Nephron progenitor cell (in vitro differentiated cells): ENCODE measurements around the gene SLC29A3.

Experiments used
- DNase-seq: peaks from one replicate; pipeline ENCODE4 v3.0.0; 2021
- H3K27ac Mint-ChIP-seq: 2 replicates; pipeline ENCODE4 v1.8.0; 2021; ENCODE audit warnings: mild to moderate bottlenecking, moderate library complexity, mixed read lengths
- H3K27me3 Mint-ChIP-seq: 2 replicates; pipeline ENCODE4 v1.8.0; 2021; ENCODE audit warnings: mild to moderate bottlenecking, low read depth, mixed read lengths; ENCODE audit not compliant: poor library complexity
- H3K36me3 Mint-ChIP-seq: 2 replicates; pipeline ENCODE4 v1.8.0; 2021; ENCODE audit warnings: low read depth, mixed read lengths
- H3K4me1 Mint-ChIP-seq: 2 replicates; pipeline ENCODE4 v1.8.0; 2021; ENCODE audit warnings: mixed read lengths
- H3K4me3 Mint-ChIP-seq: 2 replicates; pipeline ENCODE4 v1.8.0; 2021; ENCODE audit warnings: mild to moderate bottlenecking, moderate library complexity, mixed read lengths
- H3K9me3 Mint-ChIP-seq: 2 replicates; pipeline ENCODE4 v1.8.0; 2021; ENCODE audit warnings: mild to moderate bottlenecking, moderate library complexity, mixed read lengths
- TF ChIP-seq, protein P1 (sequence below): fragments of 200-600 bp; sonication (generic); IDR thresholded peaks from 2 replicates; pipeline ENCODE4 v1.5.0; 2021; ENCODE audit warnings: antibody characterized with exemption

Gene SLC29A3

DNA sequence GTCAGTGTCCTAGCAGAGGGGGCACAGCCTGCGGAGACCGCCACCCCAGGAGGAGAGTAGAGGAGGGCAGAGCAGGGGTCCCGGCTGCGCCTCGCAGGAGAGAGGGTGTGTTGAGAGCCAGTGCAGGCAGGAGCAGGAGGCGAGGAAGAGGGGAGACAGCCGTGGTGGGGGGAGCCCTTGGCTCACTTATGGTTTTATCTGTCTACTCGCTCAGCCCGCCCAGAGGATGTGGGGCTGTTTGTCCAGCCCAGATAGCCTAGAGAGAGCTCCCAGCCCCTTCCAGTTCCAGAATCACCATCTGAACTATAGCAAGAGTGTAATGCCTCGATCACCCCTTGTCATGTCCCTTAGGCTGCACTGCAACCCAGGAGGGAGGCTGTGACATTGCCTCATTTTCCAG is 26.6 kb downstream of the SLC29A3 start:
- TF ChIP-seq, protein P1, sequence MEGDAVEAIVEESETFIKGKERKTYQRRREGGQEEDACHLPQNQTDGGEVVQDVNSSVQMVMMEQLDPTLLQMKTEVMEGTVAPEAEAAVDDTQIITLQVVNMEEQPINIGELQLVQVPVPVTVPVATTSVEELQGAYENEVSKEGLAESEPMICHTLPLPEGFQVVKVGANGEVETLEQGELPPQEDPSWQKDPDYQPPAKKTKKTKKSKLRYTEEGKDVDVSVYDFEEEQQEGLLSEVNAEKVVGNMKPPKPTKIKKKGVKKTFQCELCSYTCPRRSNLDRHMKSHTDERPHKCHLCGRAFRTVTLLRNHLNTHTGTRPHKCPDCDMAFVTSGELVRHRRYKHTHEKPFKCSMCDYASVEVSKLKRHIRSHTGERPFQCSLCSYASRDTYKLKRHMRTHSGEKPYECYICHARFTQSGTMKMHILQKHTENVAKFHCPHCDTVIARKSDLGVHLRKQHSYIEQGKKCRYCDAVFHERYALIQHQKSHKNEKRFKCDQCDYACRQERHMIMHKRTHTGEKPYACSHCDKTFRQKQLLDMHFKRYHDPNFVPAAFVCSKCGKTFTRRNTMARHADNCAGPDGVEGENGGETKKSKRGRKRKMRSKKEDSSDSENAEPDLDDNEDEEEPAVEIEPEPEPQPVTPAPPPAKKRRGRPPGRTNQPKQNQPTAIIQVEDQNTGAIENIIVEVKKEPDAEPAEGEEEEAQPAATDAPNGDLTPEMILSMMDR = no peak
- peak overlapping the region; percentile 77 for H3K27ac Mint-ChIP-seq
- H3K4me1 Mint-ChIP-seq = peaks cover 50% of the 10 kb centered on the region
- H3K4me3 Mint-ChIP-seq = no peak overlapping the region
- DNase-seq = no peak
- H3K9me3 Mint-ChIP-seq = no peaks in the 10 kb centered on the region
- peaks cover 3% of the 10 kb centered on the region for H3K36me3 Mint-ChIP-seq
- H3K27me3 Mint-ChIP-seq = no peaks in the 10 kb centered on the region

DNA sequence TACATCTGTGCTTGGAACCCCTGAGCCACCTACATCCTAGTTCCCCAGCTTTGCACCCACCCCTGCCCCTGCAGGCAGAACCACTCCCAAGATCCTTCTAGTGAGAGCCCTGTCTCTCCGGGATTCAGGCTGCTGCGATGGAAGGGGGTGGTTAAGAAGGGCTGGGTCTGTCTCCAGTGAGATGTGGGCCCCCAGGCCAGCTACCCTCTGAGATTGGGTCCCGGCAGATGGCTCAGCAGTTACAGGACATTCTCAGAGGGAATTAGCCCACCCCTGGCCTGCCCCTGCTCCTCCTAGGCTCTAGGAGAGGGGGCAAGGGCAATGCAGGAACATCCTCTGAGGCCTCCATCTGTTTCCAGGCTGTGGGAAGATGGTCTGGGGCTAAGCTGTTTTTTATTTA is 27.7 kb downstream of the SLC29A3 start:
- H3K36me3 Mint-ChIP-seq = peaks cover 3% of the 10 kb centered on the region
- H3K27ac Mint-ChIP-seq = no peak overlapping the region
- H3K4me1 Mint-ChIP-seq = peaks cover 45% of the 10 kb centered on the region

DNA sequence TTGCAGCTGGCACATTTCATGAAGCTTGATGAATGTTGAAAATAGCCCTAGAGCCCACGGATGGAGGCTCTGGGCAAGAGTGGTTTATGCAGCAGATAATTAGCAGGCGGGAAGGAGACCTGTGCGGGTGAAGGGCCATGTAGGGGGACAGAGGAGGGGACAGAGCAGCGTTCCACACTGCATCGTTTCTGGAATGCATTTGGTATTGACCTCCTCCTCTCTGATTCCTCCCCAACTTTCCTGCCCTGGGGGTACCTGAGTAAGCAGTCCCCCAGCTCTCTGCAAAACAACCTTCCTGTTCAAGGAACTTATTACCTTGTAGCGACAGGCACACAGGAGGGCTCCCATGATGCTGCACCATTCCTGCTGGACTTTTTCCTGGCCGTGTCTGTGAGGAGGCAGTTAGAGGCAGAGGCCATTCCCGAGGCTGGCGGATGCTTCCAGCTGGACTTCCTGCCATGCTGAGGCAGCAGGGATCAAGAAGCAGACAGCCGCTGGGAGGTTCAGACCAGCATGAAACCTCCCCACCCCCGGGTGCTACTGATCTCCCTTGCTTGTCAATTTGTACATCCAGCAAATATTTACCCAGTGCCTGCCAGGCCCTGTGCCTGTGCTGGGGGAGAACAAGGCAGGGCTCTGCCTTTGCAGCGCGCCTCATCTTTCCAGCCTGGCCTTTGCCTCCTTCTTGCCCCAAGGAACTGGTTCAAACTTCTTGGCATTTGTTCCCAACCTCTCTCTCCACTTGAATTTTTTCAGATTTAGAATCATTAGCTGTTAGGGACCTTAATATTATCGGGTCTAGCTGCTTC is 28.7 kb downstream of the SLC29A3 start:
- no peaks in the 10 kb centered on the region for H3K9me3 Mint-ChIP-seq
- H3K4me3 Mint-ChIP-seq = no peak overlapping the region
- peaks cover 34% of the 10 kb centered on the region for H3K4me1 Mint-ChIP-seq
- TF ChIP-seq, protein P1 = no peak
- H3K27me3 Mint-ChIP-seq = peaks cover 3% of the 10 kb centered on the region
- no peak for DNase-seq
- H3K27ac Mint-ChIP-seq = no peak overlapping the region
- H3K36me3 Mint-ChIP-seq = peaks cover 3% of the 10 kb centered on the region

More for the DNA sequence above, 27.7 kb downstream of the SLC29A3 start:
- H3K27me3 Mint-ChIP-seq = no peaks in the 10 kb centered on the region
- DNase-seq = no peak
- TF ChIP-seq, protein P1 = no peak
- H3K4me3 Mint-ChIP-seq = no peak overlapping the region
- no peaks in the 10 kb centered on the region for H3K9me3 Mint-ChIP-seq

DNA sequence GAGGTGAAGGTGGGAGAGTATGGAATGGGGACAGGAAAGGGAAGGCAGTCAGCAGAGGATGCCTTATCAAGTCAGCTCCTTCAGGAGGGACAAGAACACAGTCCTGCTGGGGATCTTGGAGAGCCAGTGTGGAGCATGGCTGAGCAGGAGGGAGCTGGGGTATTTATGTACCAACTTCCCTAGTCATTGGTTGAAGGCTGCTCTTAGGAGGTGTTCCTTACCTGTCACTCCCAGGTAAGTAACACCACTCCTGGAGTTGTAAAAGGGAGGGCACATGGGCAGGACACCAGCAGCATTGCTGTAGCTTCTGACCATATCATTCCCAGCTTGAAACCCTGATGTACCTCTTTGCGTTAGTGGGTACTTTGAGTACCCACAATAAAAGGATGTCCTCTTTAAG is 29.8 kb downstream of the SLC29A3 start:
- Mint-ChIP-seq H3K27ac (no peak overlapping the region), H3K4me1 (peaks cover 34% of the 10 kb centered on the region), H3K36me3 (peaks cover 3% of the 10 kb centered on the region), H3K4me3 (no peak overlapping the region), H3K9me3 (no peaks in the 10 kb centered on the region), H3K27me3 (peaks cover 7% of the 10 kb centered on the region)
- DNase-seq = no peak
- TF ChIP-seq, protein P1 = no peak

DNA sequence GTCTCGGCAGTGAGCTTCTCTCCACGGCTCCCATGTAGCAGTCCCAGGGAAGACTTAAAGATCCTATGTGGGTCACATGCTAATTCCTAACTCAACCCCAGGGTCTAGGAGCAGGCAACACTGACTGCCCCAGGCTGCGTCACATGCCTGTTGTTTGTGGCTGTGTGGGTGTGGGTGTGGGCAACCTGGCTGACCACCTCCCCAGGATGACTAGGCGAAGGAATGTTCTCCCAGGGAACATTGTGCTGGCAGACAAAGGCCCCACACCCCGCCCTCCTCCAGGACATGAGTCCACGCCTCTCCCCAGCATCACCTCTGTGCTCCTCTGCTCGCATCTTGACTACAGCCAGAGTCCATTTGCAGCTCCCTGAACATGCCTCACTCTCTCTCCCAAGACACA is 30.3 kb downstream of the SLC29A3 start:
- H3K4me3 Mint-ChIP-seq = no peak overlapping the region
- no peak overlapping the region for H3K27ac Mint-ChIP-seq
- no peaks in the 10 kb centered on the region for H3K9me3 Mint-ChIP-seq
- H3K27me3 Mint-ChIP-seq = peaks cover 8% of the 10 kb centered on the region
- peaks cover 29% of the 10 kb centered on the region for H3K4me1 Mint-ChIP-seq
- H3K36me3 Mint-ChIP-seq = peaks cover 3% of the 10 kb centered on the region
- DNase-seq = no peak
- TF ChIP-seq, protein P1 = no peak

DNA sequence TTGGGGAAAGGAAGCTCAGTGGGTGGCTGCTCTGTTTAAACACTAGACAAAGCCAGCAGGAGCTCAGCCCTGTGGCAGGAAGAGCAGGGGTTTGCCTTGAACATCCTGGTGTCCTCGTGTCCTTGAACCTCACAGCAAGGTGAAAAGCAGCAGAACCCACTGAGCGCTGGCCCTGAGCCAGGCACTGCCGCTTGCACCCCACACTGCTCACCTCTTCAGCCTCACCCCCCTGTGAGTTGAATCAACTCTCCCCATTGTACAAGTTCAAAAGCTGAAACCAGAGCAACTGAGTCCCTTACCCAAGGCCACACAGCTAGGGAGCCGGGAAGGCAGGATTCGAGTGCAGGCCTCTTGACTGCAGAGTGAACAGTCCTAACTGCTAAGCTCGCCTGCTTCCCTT is 32.0 kb downstream of the SLC29A3 start:
- Mint-ChIP-seq H3K4me3 (no peak overlapping the region), H3K27me3 (peaks cover 8% of the 10 kb centered on the region), H3K36me3 (peaks cover 3% of the 10 kb centered on the region), H3K4me1 (peaks cover 24% of the 10 kb centered on the region), H3K27ac (no peak overlapping the region), H3K9me3 (no peaks in the 10 kb centered on the region)
- TF ChIP-seq, protein P1 = no peak
- no peak for DNase-seq
